PC-3 (cell line): ENCODE data around the gene DNAJC11. TPM values are rescaled to one million over a fixed set of nuclear protein-coding genes. Genes with fewer than 3 reads are reported as not detected.

Experiments used
- ATAC-seq: fragments of 200-7000 bp; cut with Tn5 transposase; 2 replicates; pipeline ENCODE4 v1.9.1; 2020; ENCODE audit warnings: mild to moderate bottlenecking, moderate library complexity
- BruUV-seq: library from RNA; stranded (reverse); fragments of 400-500 nt; replicated peaks from 2 replicates; lab custom pipeline; 2021; lab: Mats Ljungman, UMichigan
- CTCF ChIA-PET: fragments of 300-600 bp; sonication (Branson Sonifier 250); formaldehyde crosslinking; loops from one replicate; lab custom pipeline; 2022; ENCODE audit warnings: antibody characterized with exemption; lab: Charles Lee
- POLR2A ChIA-PET: fragments of 300-600 bp; sonication (Branson Sonifier 250); formaldehyde crosslinking; loops from one replicate; lab custom pipeline; 2022; ENCODE audit warnings: antibody characterized with exemption; ENCODE audit not compliant: unreplicated experiment; lab: Charles Lee
- DNase-seq: peaks from one replicate; pipeline ENCODE4 v3.0.0-alpha.2; 2015
- H2AFZ ChIP-seq: fragments of 300-600 bp; sonication (generic); 2 replicates; pipeline ENCODE4 v1.6.0; 2016; ENCODE audit warnings: antibody characterized with exemption, low read length
- H3F3A ChIP-seq: fragments of 300-600 bp; sonication (generic); one replicate; pipeline ENCODE4 v1.6.0; 2017; ENCODE audit warnings: antibody characterized with exemption, low read length, control low read depth, mild to moderate bottlenecking; ENCODE audit not compliant: unreplicated experiment
- H3K27ac ChIP-seq: fragments of 300-600 bp; sonication (generic); 2 replicates; pipeline ENCODE4 v1.5.1; 2016; ENCODE audit warnings: mild to moderate bottlenecking, low read length
- H3K27me3 ChIP-seq: fragments of 300-600 bp; sonication (generic); 2 replicates; pipeline ENCODE4 v1.6.1; 2016; ENCODE audit warnings: low read length, mixed read lengths
- H3K36me3 ChIP-seq: fragments of 300-600 bp; sonication (generic); 2 replicates; pipeline ENCODE4 v1.6.1; 2016; ENCODE audit warnings: low read depth, mixed run types, low read length, mixed read lengths
- H3K4me1 ChIP-seq: fragments of 300-600 bp; sonication (generic); 2 replicates; pipeline ENCODE4 v1.5.1; 2016; ENCODE audit warnings: low read length; ENCODE audit not compliant: insufficient read depth
- H3K4me2 ChIP-seq: fragments of 300-600 bp; sonication (generic); 2 replicates; pipeline ENCODE4 v1.6.0; 2016; ENCODE audit warnings: low read length
- H3K4me3 ChIP-seq: fragments of 300-600 bp; sonication (generic); 2 replicates; pipeline ENCODE4 v1.5.1; 2016; ENCODE audit warnings: mild to moderate bottlenecking, low read length, mixed read lengths
- H3K79me2 ChIP-seq: fragments of 300-600 bp; sonication (generic); 2 replicates; pipeline ENCODE4 v1.6.1; 2017; ENCODE audit warnings: low read length, mixed read lengths
- H3K9ac ChIP-seq: fragments of 300-600 bp; sonication (generic); 2 replicates; pipeline ENCODE4 v1.6.0; 2016; ENCODE audit warnings: mild to moderate bottlenecking, low read length
- H3K9me2 ChIP-seq: fragments of 300-600 bp; sonication (generic); replicated peaks from 2 replicates; pipeline ENCODE4 v1.6.1; 2016; ENCODE audit warnings: mixed run types, low read length, mixed read lengths
- H3K9me3 ChIP-seq: fragments of 300-600 bp; sonication (generic); 2 replicates; pipeline ENCODE4 v1.6.1; 2016; ENCODE audit warnings: low read length, mixed read lengths
- H4K20me1 ChIP-seq: fragments of 300-600 bp; sonication (generic); 2 replicates; pipeline ENCODE4 v1.6.1; 2016; ENCODE audit warnings: low read length, mixed read lengths
- CTCF ChIP-seq: fragments of 300-600 bp; sonication (generic); conservative IDR thresholded peaks from 2 replicates; pipeline ENCODE4 v1.5.1; 2017; ENCODE audit warnings: antibody characterized with exemption, low read depth, mild to moderate bottlenecking, low read length
- EZH2 ChIP-seq: fragments of 300-600 bp; sonication (generic); IDR thresholded peaks from one replicate; pipeline ENCODE4 v1.6.1; 2017; ENCODE audit warnings: antibody characterized with exemption, mild to moderate bottlenecking, low read length; ENCODE audit not compliant: unreplicated experiment
- EZH2phosphoT487 ChIP-seq: fragments of 300-600 bp; sonication (generic); IDR thresholded peaks from 2 replicates; pipeline ENCODE4 v1.6.1; 2018; ENCODE audit warnings: mild to moderate bottlenecking, antibody characterized with exemption, low read length, borderline replicate concordance
- intact Hi-C: fragments of 100-400 bp; cut with micrococcal nuclease; formaldehyde crosslinking; loops from 2 replicates; pipeline ENCODE4 v1.9.0; 2023
- total RNA-seq: library from RNA; depleted of rRNA; stranded (reverse); fragments of >200 nt; gene quantifications from 2 replicates; pipeline ENCODE4 v1.2.3, GENCODE V29; 2014

DNAJC11 gene
- total RNA-seq, 1 experiment from 2014 or later = 105 TPM

DNA sequence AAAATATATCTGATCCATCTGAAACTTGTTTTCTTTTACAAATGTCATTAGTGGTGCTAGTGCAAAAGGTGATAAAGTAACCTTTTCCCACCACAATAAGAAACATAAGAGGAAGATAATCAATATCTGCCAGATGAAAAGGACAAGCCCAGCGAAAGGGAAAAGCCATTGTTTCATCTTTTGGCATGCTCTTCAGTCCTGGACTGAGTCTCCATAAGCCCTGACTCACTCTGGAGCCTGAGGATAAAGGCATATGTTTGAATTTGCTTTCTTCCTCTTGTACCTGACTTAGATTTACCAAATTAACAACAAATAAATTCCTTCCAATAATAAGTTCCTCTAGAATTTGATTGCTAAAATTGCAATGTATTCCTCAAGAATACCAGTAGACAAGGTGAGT lies 13.6 kb downstream of the DNAJC11 start:
- Histone ChIP-seq H3F3A (no peaks in the 10 kb centered on the region), H3K27ac (no peak overlapping the region), H3K9me3 (no peaks in the 10 kb centered on the region), H3K79me2 (peaks cover 99% of the 10 kb centered on the region), H4K20me1 (peaks cover 36% of the 10 kb centered on the region), H3K36me3 (peaks cover 10% of the 10 kb centered on the region; the same call in 1 of the 2 replicates), H3K4me3 (no peak overlapping the region), H3K4me2 (no peak overlapping the region), H3K9ac (no peak overlapping the region), H2AFZ (no peak overlapping the region), H3K9me2 (no peaks in the 10 kb centered on the region), H3K4me1 (no peaks in the 10 kb centered on the region), H3K27me3 (no peaks in the 10 kb centered on the region)
- ChIA-PET CTCF (no interaction called here), POLR2A (no interaction called here)
- ATAC-seq = peak; percentile 31; the same call in 1 of the 2 replicates
- intact Hi-C loops = no loop called here
- TF ChIP-seq EZH2 (no peak), CTCF (no peak), EZH2phosphoT487 (no peak)
- no TSS peak for BruUV-seq
- no peak for DNase-seq

DNA sequence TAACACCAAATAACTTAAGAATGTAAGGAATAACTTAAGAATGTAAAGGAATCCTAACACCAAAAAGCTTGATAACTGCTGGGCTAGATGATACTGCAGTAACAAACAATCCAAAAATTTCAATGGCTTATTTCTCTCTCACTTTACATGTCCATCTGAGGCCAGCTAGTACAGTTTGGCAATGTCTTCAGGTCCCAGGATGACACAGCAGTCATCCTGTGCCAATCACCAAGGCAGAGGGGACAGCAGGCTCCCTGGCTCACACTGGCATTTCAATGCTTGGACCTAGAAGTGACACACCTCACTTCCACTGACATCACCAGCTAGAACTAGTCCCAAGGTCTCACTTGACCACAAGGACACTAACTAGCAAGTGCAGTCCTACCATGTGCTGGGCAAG lies 15.3 kb downstream of the DNAJC11 start:
- ChIA-PET CTCF (interaction anchor here (1.7 kb wide), 1 partner anchor 15 kb away, joined by 4 read pairs; the partner anchor contains the start of gene DNAJC11), POLR2A (no interaction called here)
- intact Hi-C loops = no loop called here
- H2AFZ ChIP-seq = no peak overlapping the region
- no peaks in the 10 kb centered on the region for H3K9me3 ChIP-seq
- no peaks in the 10 kb centered on the region for H3K27me3 ChIP-seq
- ATAC-seq = no peak; the same call in 1 of the 2 replicates
- H3K4me3 ChIP-seq = no peak overlapping the region
- no peak overlapping the region for H3K27ac ChIP-seq
- H3F3A ChIP-seq = no peaks in the 10 kb centered on the region
- H3K4me2 ChIP-seq = no peak overlapping the region
- no peak overlapping the region for H3K9ac ChIP-seq
- H4K20me1 ChIP-seq = peaks cover 36% of the 10 kb centered on the region
- no peaks in the 10 kb centered on the region for H3K9me2 ChIP-seq
- no peak for TF ChIP-seq EZH2
- TF ChIP-seq EZH2phosphoT487 = no peak
- no peak for TF ChIP-seq CTCF
- no TSS peak for BruUV-seq
- H3K4me1 ChIP-seq = no peaks in the 10 kb centered on the region
- H3K79me2 ChIP-seq = peaks cover 88% of the 10 kb centered on the region
- no peak for DNase-seq
- H3K36me3 ChIP-seq = peaks cover 8% of the 10 kb centered on the region; the same call in 1 of the 2 replicates

DNA sequence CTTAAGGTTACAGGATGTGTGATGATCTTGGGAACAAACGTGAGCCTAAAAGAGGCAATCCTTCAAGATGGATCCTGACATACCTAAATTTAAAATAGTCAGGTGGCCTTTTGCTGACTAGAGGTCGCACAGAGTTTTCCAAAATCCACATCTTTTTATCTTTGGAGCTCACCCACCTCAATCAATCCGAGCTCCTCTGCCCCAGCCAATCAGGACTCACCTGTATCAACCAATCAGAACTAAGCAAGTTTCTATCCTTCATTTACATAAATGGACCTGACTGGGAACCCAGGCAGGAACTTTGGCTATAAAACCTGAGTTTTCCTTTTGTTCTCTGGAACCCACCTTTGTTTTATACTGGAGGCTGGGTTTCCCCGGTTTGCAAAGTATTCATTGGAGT lies 16.2 kb downstream of the DNAJC11 start:
- peaks cover 78% of the 10 kb centered on the region for H3K79me2 ChIP-seq
- CTCF ChIA-PET = no interaction called here
- H3K27ac ChIP-seq = no peak overlapping the region
- POLR2A ChIA-PET = no interaction called here
- no peak overlapping the region for H3K4me3 ChIP-seq
- H2AFZ ChIP-seq = no peak overlapping the region
- no TSS peak for BruUV-seq
- no peaks in the 10 kb centered on the region for H3F3A ChIP-seq
- H3K4me2 ChIP-seq = no peak overlapping the region
- H3K9me2 ChIP-seq = no peaks in the 10 kb centered on the region
- no peaks in the 10 kb centered on the region for H3K27me3 ChIP-seq
- intact Hi-C loops = no loop called here
- ATAC-seq (no peak), DNase-seq (no peak)
- H3K36me3 ChIP-seq = peaks cover 14% of the 10 kb centered on the region
- H3K9ac ChIP-seq = no peak overlapping the region
- no peaks in the 10 kb centered on the region for H3K4me1 ChIP-seq
- TF ChIP-seq CTCF (no peak), EZH2 (no peak), EZH2phosphoT487 (no peak)
- peaks cover 36% of the 10 kb centered on the region for H4K20me1 ChIP-seq
- no peaks in the 10 kb centered on the region for H3K9me3 ChIP-seq
